ENCODE data around the gene RPUSD4. TPM values are rescaled to one million over a fixed set of nuclear protein-coding genes. Genes with fewer than 3 reads are reported as not detected.

RPUSD4 gene
- total RNA-seq, 1 experiment from 2014 or later = 25.1 TPM

DNA sequence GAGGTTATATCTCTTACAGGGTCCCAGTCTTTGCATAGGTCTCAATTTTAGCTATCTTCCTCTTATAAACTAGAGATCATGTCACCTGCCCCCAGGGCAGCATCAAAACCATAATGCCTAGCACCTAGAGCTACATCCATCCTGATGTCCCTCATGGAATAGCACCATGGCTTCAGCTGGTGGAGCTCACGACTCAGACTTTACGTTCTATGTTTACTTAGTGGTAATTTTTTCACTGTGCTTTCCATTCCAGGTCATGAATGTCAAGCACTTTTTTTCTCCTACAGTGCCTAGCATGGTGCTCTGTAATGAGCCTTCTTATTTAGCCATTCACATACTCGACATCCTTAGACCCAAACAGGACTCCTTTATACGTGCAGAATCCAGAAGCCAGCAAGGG is 58.4 kb downstream of the RPUSD4 start:
- CTCF ChIA-PET = no interaction called here
- BruUV-seq (replicated peaks) = no TSS peak
- no peaks in the 10 kb centered on the region for H3K79me2 ChIP-seq (ENCODE audit: low read depth)
- peaks cover 9% of the 10 kb centered on the region; the same call in 1 of the 2 replicates for H3K9me3 ChIP-seq (ENCODE audit: insufficient read depth, low read depth)
- H3K4me3 ChIP-seq = no peak overlapping the region
- no peak overlapping the region for H3K27ac ChIP-seq
- POLR2A ChIA-PET (ENCODE audit: unreplicated experiment) = no interaction called here
- H3F3A ChIP-seq (ENCODE audit: insufficient read depth, low read depth) = peaks cover 11% of the 10 kb centered on the region
- intact Hi-C loops (cut with micrococcal nuclease; ENCODE audit: unreplicated experiment) = no loop called here
- H4K20me1 ChIP-seq (ENCODE audit: insufficient read depth) = no peaks in the 10 kb centered on the region
- TF ChIP-seq EZH2 (IDR thresholded peaks at IDR 0.05; ENCODE audit: low read depth) = no peak
- TF ChIP-seq, protein P1, sequence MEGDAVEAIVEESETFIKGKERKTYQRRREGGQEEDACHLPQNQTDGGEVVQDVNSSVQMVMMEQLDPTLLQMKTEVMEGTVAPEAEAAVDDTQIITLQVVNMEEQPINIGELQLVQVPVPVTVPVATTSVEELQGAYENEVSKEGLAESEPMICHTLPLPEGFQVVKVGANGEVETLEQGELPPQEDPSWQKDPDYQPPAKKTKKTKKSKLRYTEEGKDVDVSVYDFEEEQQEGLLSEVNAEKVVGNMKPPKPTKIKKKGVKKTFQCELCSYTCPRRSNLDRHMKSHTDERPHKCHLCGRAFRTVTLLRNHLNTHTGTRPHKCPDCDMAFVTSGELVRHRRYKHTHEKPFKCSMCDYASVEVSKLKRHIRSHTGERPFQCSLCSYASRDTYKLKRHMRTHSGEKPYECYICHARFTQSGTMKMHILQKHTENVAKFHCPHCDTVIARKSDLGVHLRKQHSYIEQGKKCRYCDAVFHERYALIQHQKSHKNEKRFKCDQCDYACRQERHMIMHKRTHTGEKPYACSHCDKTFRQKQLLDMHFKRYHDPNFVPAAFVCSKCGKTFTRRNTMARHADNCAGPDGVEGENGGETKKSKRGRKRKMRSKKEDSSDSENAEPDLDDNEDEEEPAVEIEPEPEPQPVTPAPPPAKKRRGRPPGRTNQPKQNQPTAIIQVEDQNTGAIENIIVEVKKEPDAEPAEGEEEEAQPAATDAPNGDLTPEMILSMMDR (conservative IDR thresholded peaks at IDR 0.05) = no peak
- H3K4me2 ChIP-seq = no peak overlapping the region
- H2AFZ ChIP-seq = no peak overlapping the region
- H3K4me1 ChIP-seq (replicated peaks; ENCODE audit: insufficient read depth) = peaks cover 32% of the 10 kb centered on the region
- no peaks in the 10 kb centered on the region for H3K36me3 ChIP-seq (ENCODE audit: low read depth)
- no peaks in the 10 kb centered on the region; the same call in 1 of the 2 replicates for H3K27me3 ChIP-seq (ENCODE audit: insufficient read depth, low read depth)
- no peak for DNase-seq
- no peaks in the 10 kb centered on the region for H3K9me2 ChIP-seq (ENCODE audit: insufficient read depth)

DNA sequence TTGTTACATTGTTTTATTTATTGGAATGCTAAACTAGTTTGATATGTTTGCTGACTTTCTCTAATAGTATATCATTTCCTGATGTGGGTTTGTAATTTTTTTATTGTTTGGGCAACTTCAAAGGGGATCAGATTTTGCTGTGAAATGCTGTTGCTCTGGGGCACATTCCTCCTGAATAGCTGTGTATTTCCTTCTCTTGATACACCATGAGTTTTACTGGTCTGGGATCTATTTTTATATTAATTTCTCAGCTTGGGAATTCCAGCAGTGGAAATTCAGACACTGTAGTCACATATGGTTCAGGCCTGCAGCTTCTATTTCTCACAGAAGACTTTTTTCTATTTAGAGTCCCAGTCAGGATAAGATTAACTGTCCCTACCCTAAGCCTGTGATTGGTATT is 58.9 kb downstream of the RPUSD4 start:
- BruUV-seq (replicated peaks) = no TSS peak
- Histone ChIP-seq H3K9me2 (ENCODE audit: insufficient read depth) (no peaks in the 10 kb centered on the region), H3K36me3 (ENCODE audit: low read depth) (no peaks in the 10 kb centered on the region), H3K27ac (no peak overlapping the region), H4K20me1 (ENCODE audit: insufficient read depth) (no peaks in the 10 kb centered on the region), H2AFZ (no peak overlapping the region), H3F3A (ENCODE audit: insufficient read depth, low read depth) (peaks cover 11% of the 10 kb centered on the region), H3K4me2 (no peak overlapping the region), H3K27me3 (ENCODE audit: insufficient read depth, low read depth) (no peaks in the 10 kb centered on the region; the same call in 1 of the 2 replicates), H3K79me2 (ENCODE audit: low read depth) (no peaks in the 10 kb centered on the region), H3K9me3 (ENCODE audit: insufficient read depth, low read depth) (peaks cover 9% of the 10 kb centered on the region; the same call in 1 of the 2 replicates), H3K4me3 (no peak overlapping the region), H3K4me1 (replicated peaks; ENCODE audit: insufficient read depth) (peaks cover 37% of the 10 kb centered on the region)
- TF ChIP-seq EZH2 (IDR thresholded peaks at IDR 0.05; ENCODE audit: low read depth) = no peak
- ChIA-PET CTCF (no interaction called here), POLR2A (ENCODE audit: unreplicated experiment) (no interaction called here)
- intact Hi-C loops (cut with micrococcal nuclease; ENCODE audit: unreplicated experiment) = no loop called here
- peak in 1 of 2 experiments; percentile 79 for DNase-seq

DNA sequence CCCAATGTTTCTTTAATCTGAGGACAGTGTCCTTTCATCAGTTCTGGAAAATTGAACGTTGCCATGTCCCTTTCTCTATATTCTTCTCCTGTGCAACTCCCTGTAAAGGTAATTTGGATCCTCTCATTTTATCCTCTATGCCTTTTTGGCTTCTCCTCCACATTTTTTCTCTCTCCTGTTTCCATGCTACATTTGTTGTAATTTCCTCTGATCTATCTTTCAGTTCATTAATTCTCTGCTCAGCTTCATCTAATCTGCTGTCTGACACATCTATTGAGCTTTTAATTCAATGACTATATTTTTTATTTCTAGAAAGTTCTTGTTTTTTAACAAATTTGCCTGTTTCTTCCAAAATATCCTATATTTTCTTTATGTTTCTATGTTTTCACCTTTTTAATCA is 59.3 kb downstream of the RPUSD4 start:
- intact Hi-C loops (cut with micrococcal nuclease; ENCODE audit: unreplicated experiment) = no loop called here
- CTCF ChIA-PET = no interaction called here
- Histone ChIP-seq H3F3A (ENCODE audit: insufficient read depth, low read depth) (peaks cover 11% of the 10 kb centered on the region), H3K4me3 (no peak overlapping the region), H3K27ac (no peak overlapping the region), H2AFZ (no peak overlapping the region), H3K4me2 (no peak overlapping the region), H3K4me1 (replicated peaks; ENCODE audit: insufficient read depth) (peaks cover 41% of the 10 kb centered on the region), H3K36me3 (ENCODE audit: low read depth) (no peaks in the 10 kb centered on the region), H3K79me2 (ENCODE audit: low read depth) (no peaks in the 10 kb centered on the region), H3K9me2 (ENCODE audit: insufficient read depth) (no peaks in the 10 kb centered on the region), H3K27me3 (ENCODE audit: insufficient read depth, low read depth) (no peaks in the 10 kb centered on the region; the same call in 1 of the 2 replicates), H3K9me3 (ENCODE audit: insufficient read depth, low read depth) (peaks cover 9% of the 10 kb centered on the region; the same call in 1 of the 2 replicates), H4K20me1 (ENCODE audit: insufficient read depth) (no peaks in the 10 kb centered on the region)
- TF ChIP-seq, protein P1 (conservative IDR thresholded peaks at IDR 0.05) = no peak
- no peak for TF ChIP-seq EZH2 (IDR thresholded peaks at IDR 0.05; ENCODE audit: low read depth)
- DNase-seq = no peak
- POLR2A ChIA-PET (ENCODE audit: unreplicated experiment) = no interaction called here
- no TSS peak for BruUV-seq (replicated peaks)

Other genes with a start within 250 kb of the RPUSD4 start
- gene CDON, start 148.8 kb downstream of the RPUSD4 start, total RNA-seq (2021) = 10.0 and 11.2 TPM in 2 replicates
- 12.5 and 13.1 TPM in 2 replicates for gene FAM118B, start 132 bp upstream of the RPUSD4 start, total RNA-seq (2021)
- gene SRPRA, start 57.2 kb upstream of the RPUSD4 start, total RNA-seq (2021) = 53.3 and 57.1 TPM in 2 replicates
- gene FOXRED1, start 57.5 kb upstream of the RPUSD4 start, total RNA-seq (2021) = 40.4 and 43.2 TPM in 2 replicates
- 9.6 and 12.7 TPM in 2 replicates for gene TIRAP, start 71.4 kb upstream of the RPUSD4 start, total RNA-seq (2021)
- 23.8 and 27.2 TPM in 2 replicates for gene DCPS, start 92.4 kb upstream of the RPUSD4 start, total RNA-seq (2021)
- 44.1 and 46.2 TPM in 2 replicates for gene ST3GAL4, start 144.0 kb upstream of the RPUSD4 start, total RNA-seq (2021)

All from PC-9 (cell line).